Measurements from ENCODE around the gene POR. TPM values are rescaled to one million over a fixed set of nuclear protein-coding genes. Genes with fewer than 3 reads are reported as not detected.

Gene POR
- total and polyA plus RNA-seq, 2 of the 13 experiments (the other 11 are each of a cell fraction or from before 2014, with no cell fraction given) = 145 to 266 TPM

- TF ChIP-seq AHDC1 (CRISPR knock-in tag; IDR thresholded peaks at IDR 0.05; ENCODE audit: borderline replicate concordance) (no peak), KLF12 (CRISPR knock-in tag; IDR thresholded peaks at IDR 0.05; ENCODE audit: borderline replicate concordance) (no peak; the same call in 1 of the 2 replicates), CENPX (CRISPR knock-in tag; IDR thresholded peaks at IDR 0.05) (no peak), MTF2 (CRISPR knock-in tag; IDR thresholded peaks at IDR 0.05; ENCODE audit: borderline replicate concordance) (no peak), HOXD1 (CRISPR knock-in tag; IDR thresholded peaks at IDR 0.05) (no peak), CREM (IDR thresholded peaks at IDR 0.05) (no peak), CREM (CRISPR knock-in tag; IDR thresholded peaks at IDR 0.05) (no peak), NFE2 (CRISPR knock-in tag; IDR thresholded peaks at IDR 0.05) (no peak), ZNF709 (CRISPR knock-in tag; IDR thresholded peaks at IDR 0.05) (no peak), ZNF354B (CRISPR knock-in tag; IDR thresholded peaks at IDR 0.05) (no peak)
- TF ChIP-seq, protein P1, sequence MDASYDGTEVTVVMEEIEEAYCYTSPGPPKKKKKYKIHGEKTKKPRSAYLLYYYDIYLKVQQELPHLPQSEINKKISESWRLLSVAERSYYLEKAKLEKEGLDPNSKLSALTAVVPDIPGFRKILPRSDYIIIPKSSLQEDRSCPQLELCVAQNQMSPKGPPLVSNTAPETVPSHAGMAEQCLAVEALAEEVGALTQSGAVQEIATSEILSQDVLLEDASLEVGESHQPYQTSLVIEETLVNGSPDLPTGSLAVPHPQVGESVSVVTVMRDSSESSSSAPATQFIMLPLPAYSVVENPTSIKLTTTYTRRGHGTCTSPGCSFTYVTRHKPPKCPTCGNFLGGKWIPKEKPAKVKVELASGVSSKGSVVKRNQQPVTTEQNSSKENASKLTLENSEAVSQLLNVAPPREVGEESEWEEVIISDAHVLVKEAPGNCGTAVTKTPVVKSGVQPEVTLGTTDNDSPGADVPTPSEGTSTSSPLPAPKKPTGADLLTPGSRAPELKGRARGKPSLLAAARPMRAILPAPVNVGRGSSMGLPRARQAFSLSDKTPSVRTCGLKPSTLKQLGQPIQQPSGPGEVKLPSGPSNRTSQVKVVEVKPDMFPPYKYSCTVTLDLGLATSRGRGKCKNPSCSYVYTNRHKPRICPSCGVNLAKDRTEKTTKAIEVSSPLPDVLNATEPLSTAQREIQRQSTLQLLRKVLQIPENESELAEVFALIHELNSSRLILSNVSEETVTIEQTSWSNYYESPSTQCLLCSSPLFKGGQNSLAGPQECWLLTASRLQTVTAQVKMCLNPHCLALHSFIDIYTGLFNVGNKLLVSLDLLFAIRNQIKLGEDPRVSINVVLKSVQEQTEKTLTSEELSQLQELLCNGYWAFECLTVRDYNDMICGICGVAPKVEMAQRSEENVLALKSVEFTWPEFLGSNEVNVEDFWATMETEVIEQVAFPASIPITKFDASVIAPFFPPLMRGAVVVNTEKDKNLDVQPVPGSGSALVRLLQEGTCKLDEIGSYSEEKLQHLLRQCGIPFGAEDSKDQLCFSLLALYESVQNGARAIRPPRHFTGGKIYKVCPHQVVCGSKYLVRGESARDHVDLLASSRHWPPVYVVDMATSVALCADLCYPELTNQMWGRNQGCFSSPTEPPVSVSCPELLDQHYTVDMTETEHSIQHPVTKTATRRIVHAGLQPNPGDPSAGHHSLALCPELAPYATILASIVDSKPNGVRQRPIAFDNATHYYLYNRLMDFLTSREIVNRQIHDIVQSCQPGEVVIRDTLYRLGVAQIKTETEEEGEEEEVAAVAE (CRISPR knock-in tag; IDR thresholded peaks at IDR 0.05; ENCODE audit: borderline replicate concordance) = no peak
- TF ChIP-seq, protein P2, sequence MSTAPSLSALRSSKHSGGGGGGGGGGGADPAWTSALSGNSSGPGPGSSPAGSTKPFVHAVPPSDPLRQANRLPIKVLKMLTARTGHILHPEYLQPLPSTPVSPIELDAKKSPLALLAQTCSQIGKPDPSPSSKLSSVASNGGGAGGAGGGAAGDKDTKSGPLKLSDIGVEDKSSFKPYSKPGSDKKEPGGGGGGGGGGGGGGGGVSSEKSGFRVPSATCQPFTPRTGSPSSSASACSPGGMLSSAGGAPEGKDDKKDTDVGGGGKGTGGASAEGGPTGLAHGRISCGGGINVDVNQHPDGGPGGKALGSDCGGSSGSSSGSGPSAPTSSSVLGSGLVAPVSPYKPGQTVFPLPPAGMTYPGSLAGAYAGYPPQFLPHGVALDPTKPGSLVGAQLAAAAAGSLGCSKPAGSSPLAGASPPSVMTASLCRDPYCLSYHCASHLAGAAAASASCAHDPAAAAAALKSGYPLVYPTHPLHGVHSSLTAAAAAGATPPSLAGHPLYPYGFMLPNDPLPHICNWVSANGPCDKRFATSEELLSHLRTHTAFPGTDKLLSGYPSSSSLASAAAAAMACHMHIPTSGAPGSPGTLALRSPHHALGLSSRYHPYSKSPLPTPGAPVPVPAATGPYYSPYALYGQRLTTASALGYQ (CRISPR knock-in tag; IDR thresholded peaks at IDR 0.05) = no peak
- TF ChIP-seq, protein P3, sequence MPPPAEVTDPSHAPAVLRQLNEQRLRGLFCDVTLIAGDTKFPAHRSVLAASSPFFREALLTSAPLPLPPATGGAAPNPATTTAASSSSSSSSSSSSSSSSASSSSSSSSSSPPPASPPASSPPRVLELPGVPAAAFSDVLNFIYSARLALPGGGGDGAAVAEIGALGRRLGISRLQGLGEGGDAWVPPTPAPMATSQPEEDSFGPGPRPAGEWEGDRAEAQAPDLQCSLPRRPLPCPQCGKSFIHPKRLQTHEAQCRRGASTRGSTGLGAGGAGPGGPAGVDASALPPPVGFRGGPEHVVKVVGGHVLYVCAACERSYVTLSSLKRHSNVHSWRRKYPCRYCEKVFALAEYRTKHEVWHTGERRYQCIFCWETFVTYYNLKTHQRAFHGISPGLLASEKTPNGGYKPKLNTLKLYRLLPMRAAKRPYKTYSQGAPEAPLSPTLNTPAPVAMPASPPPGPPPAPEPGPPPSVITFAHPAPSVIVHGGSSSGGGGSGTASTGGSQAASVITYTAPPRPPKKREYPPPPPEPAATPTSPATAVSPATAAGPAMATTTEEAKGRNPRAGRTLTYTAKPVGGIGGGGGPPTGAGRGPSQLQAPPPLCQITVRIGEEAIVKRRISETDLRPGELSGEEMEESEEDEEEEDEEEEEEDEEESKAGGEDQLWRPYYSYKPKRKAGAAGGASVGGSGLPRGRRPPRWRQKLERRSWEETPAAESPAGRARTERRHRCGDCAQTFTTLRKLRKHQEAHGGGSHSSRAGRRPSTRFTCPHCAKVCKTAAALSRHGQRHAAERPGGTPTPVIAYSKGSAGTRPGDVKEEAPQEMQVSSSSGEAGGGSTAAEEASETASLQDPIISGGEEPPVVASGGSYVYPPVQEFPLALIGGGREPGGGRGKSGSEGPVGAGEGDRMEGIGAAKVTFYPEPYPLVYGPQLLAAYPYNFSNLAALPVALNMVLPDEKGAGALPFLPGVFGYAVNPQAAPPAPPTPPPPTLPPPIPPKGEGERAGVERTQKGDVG (CRISPR knock-in tag; IDR thresholded peaks at IDR 0.05; ENCODE audit: borderline replicate concordance) = no peak
These were observed 30.6 kb downstream of the POR start (continued) for GRCh38 chr7:75945297-75946168.
